ENCODE data around the gene CMC2.

CMC2 gene

GRCh38 chr16:80969114-80969484, 37.6 kb downstream of the CMC2 start:
- TF ChIP-seq SIN3A (IDR thresholded peaks at IDR 0.05; ENCODE audit: borderline replicate concordance, insufficient read depth, low read length) (no peak), POLR2AphosphoS5 (IDR thresholded peaks at IDR 0.05; ENCODE audit: low read depth, low read length) (no peak), REST (IDR thresholded peaks at IDR 0.05; ENCODE audit: insufficient read depth in 1 of 2, low read depth in 2 of 2, low read length in 2 of 2) (no peak), FOXP2 (optimal IDR thresholded peaks at IDR 0.05; ENCODE audit: borderline replicate concordance, extremely low read depth, extremely low read length, insufficient read depth) (no peak), TAF1 (IDR thresholded peaks at IDR 0.05; ENCODE audit: borderline replicate concordance, insufficient read depth, low read length) (no peak)

- TF ChIP-seq POLR2AphosphoS5 (IDR thresholded peaks at IDR 0.05; ENCODE audit: low read depth, low read length) (no peak), TAF1 (IDR thresholded peaks at IDR 0.05; ENCODE audit: borderline replicate concordance, insufficient read depth, low read length) (no peak), REST (IDR thresholded peaks at IDR 0.05; ENCODE audit: insufficient read depth in 1 of 2, low read depth in 2 of 2, low read length in 2 of 2) (no peak), FOXP2 (optimal IDR thresholded peaks at IDR 0.05; ENCODE audit: borderline replicate concordance, extremely low read depth, extremely low read length, insufficient read depth) (no peak), SIN3A (IDR thresholded peaks at IDR 0.05; ENCODE audit: borderline replicate concordance, insufficient read depth, low read length) (no peak)
These were observed 38.1 kb downstream of the CMC2 start for GRCh38 chr16:80968386-80969113.

- TF ChIP-seq POLR2AphosphoS5 (IDR thresholded peaks at IDR 0.05; ENCODE audit: low read depth, low read length) (no peak), TAF1 (IDR thresholded peaks at IDR 0.05; ENCODE audit: borderline replicate concordance, insufficient read depth, low read length) (no peak), REST (IDR thresholded peaks at IDR 0.05; ENCODE audit: insufficient read depth in 1 of 2, low read depth in 2 of 2, low read length in 2 of 2) (no peak), FOXP2 (optimal IDR thresholded peaks at IDR 0.05; ENCODE audit: borderline replicate concordance, extremely low read depth, extremely low read length, insufficient read depth) (no peak), SIN3A (IDR thresholded peaks at IDR 0.05; ENCODE audit: borderline replicate concordance, insufficient read depth, low read length) (no peak)
These were observed 40.1 kb downstream of the CMC2 start for GRCh38 chr16:80966617-80967016.

GRCh38 chr16:80964351-80964750, 42.3 kb downstream of the CMC2 start:
- TF ChIP-seq TAF1 (IDR thresholded peaks at IDR 0.05; ENCODE audit: borderline replicate concordance, insufficient read depth, low read length) (no peak), POLR2AphosphoS5 (IDR thresholded peaks at IDR 0.05; ENCODE audit: low read depth, low read length) (no peak), SIN3A (IDR thresholded peaks at IDR 0.05; ENCODE audit: borderline replicate concordance, insufficient read depth, low read length) (no peak), FOXP2 (optimal IDR thresholded peaks at IDR 0.05; ENCODE audit: borderline replicate concordance, extremely low read depth, extremely low read length, insufficient read depth) (no peak), REST (IDR thresholded peaks at IDR 0.05; ENCODE audit: insufficient read depth in 1 of 2, low read depth in 2 of 2, low read length in 2 of 2) (no peak)
